PC-3 (cell line): ENCODE measurements around the gene TMEM164. TPM values are rescaled to one million over a fixed set of nuclear protein-coding genes. Genes with fewer than 3 reads are reported as not detected.

Experiments
- ATAC-seq: fragments of 200-7000 bp; cut with Tn5 transposase; 2 replicates; pipeline ENCODE4 v1.9.1; 2020; ENCODE audit warnings: mild to moderate bottlenecking, moderate library complexity
- BruUV-seq: library from RNA; stranded (reverse); fragments of 400-500 nt; replicated peaks from 2 replicates; lab custom pipeline; 2021; lab: Mats Ljungman, UMichigan
- CTCF ChIA-PET: fragments of 300-600 bp; sonication (Branson Sonifier 250); formaldehyde crosslinking; loops from one replicate; lab custom pipeline; 2022; ENCODE audit warnings: antibody characterized with exemption; lab: Charles Lee
- POLR2A ChIA-PET: fragments of 300-600 bp; sonication (Branson Sonifier 250); formaldehyde crosslinking; loops from one replicate; lab custom pipeline; 2022; ENCODE audit warnings: antibody characterized with exemption; ENCODE audit not compliant: unreplicated experiment; lab: Charles Lee
- DNase-seq: peaks from one replicate; pipeline ENCODE4 v3.0.0-alpha.2; 2015
- H2AFZ ChIP-seq: fragments of 300-600 bp; sonication (generic); 2 replicates; pipeline ENCODE4 v1.6.0; 2016; ENCODE audit warnings: antibody characterized with exemption, low read length
- H3F3A ChIP-seq: fragments of 300-600 bp; sonication (generic); one replicate; pipeline ENCODE4 v1.6.0; 2017; ENCODE audit warnings: antibody characterized with exemption, low read length, control low read depth, mild to moderate bottlenecking; ENCODE audit not compliant: unreplicated experiment
- H3K27ac ChIP-seq: fragments of 300-600 bp; sonication (generic); 2 replicates; pipeline ENCODE4 v1.5.1; 2016; ENCODE audit warnings: mild to moderate bottlenecking, low read length
- H3K27me3 ChIP-seq: fragments of 300-600 bp; sonication (generic); 2 replicates; pipeline ENCODE4 v1.6.1; 2016; ENCODE audit warnings: low read length, mixed read lengths
- H3K36me3 ChIP-seq: fragments of 300-600 bp; sonication (generic); 2 replicates; pipeline ENCODE4 v1.6.1; 2016; ENCODE audit warnings: low read depth, mixed run types, low read length, mixed read lengths
- H3K4me1 ChIP-seq: fragments of 300-600 bp; sonication (generic); 2 replicates; pipeline ENCODE4 v1.5.1; 2016; ENCODE audit warnings: low read length; ENCODE audit not compliant: insufficient read depth
- H3K4me2 ChIP-seq: fragments of 300-600 bp; sonication (generic); 2 replicates; pipeline ENCODE4 v1.6.0; 2016; ENCODE audit warnings: low read length
- H3K4me3 ChIP-seq: fragments of 300-600 bp; sonication (generic); 2 replicates; pipeline ENCODE4 v1.5.1; 2016; ENCODE audit warnings: mild to moderate bottlenecking, low read length, mixed read lengths
- H3K79me2 ChIP-seq: fragments of 300-600 bp; sonication (generic); 2 replicates; pipeline ENCODE4 v1.6.1; 2017; ENCODE audit warnings: low read length, mixed read lengths
- H3K9ac ChIP-seq: fragments of 300-600 bp; sonication (generic); 2 replicates; pipeline ENCODE4 v1.6.0; 2016; ENCODE audit warnings: mild to moderate bottlenecking, low read length
- H3K9me2 ChIP-seq: fragments of 300-600 bp; sonication (generic); replicated peaks from 2 replicates; pipeline ENCODE4 v1.6.1; 2016; ENCODE audit warnings: mixed run types, low read length, mixed read lengths
- H3K9me3 ChIP-seq: fragments of 300-600 bp; sonication (generic); 2 replicates; pipeline ENCODE4 v1.6.1; 2016; ENCODE audit warnings: low read length, mixed read lengths
- H4K20me1 ChIP-seq: fragments of 300-600 bp; sonication (generic); 2 replicates; pipeline ENCODE4 v1.6.1; 2016; ENCODE audit warnings: low read length, mixed read lengths
- EZH2 ChIP-seq: fragments of 300-600 bp; sonication (generic); IDR thresholded peaks from one replicate; pipeline ENCODE4 v1.6.1; 2017; ENCODE audit warnings: antibody characterized with exemption, mild to moderate bottlenecking, low read length; ENCODE audit not compliant: unreplicated experiment
- EZH2phosphoT487 ChIP-seq: fragments of 300-600 bp; sonication (generic); IDR thresholded peaks from 2 replicates; pipeline ENCODE4 v1.6.1; 2018; ENCODE audit warnings: mild to moderate bottlenecking, antibody characterized with exemption, low read length, borderline replicate concordance
- intact Hi-C: fragments of 100-400 bp; cut with micrococcal nuclease; formaldehyde crosslinking; loops from 2 replicates; pipeline ENCODE4 v1.9.0; 2023
- total RNA-seq: library from RNA; depleted of rRNA; stranded (reverse); fragments of >200 nt; gene quantifications from 2 replicates; pipeline ENCODE4 v1.2.3, GENCODE V29; 2014
- TF ChIP-seq, protein P1 (sequence below): fragments of 300-600 bp; sonication (generic); conservative IDR thresholded peaks from 2 replicates; pipeline ENCODE4 v1.5.1; 2017; ENCODE audit warnings: antibody characterized with exemption, low read depth, mild to moderate bottlenecking, low read length

Gene TMEM164
- total RNA-seq, 1 experiment from 2014 or later = 26.6 TPM

DNA sequence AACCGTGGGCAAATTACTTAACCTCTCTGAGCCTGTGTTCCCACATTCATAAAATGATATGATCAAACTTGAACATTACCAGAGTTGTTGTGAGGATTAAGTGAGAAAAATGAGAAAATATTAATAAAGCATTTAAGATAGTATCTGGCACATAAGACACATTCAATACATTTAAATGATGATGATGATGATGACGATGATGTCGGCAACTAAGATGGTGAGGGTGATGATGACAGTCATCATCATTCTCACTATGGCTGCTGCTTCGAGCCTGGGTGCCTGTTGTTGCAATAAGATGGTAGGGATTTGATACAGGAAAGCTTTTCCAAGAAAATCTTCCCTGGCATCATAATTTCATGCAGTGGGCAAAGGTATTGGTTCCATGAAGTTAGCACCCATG, 11.1 kb downstream of the TMEM164 start:
- Histone ChIP-seq H3K4me2 (no peak overlapping the region), H3F3A (no peaks in the 10 kb centered on the region), H4K20me1 (no peaks in the 10 kb centered on the region), H3K27me3 (no peaks in the 10 kb centered on the region), H3K36me3 (no peaks in the 10 kb centered on the region), H3K9ac (no peak overlapping the region), H3K27ac (no peak overlapping the region), H3K9me3 (no peaks in the 10 kb centered on the region), H3K4me1 (peaks cover 12% of the 10 kb centered on the region), H3K4me3 (no peak overlapping the region), H3K9me2 (no peaks in the 10 kb centered on the region), H2AFZ (no peak overlapping the region), H3K79me2 (peaks cover 4% of the 10 kb centered on the region; the same call in 1 of the 2 replicates)
- POLR2A ChIA-PET = no interaction called here
- DNase-seq = no peak
- TF ChIP-seq, protein P1, sequence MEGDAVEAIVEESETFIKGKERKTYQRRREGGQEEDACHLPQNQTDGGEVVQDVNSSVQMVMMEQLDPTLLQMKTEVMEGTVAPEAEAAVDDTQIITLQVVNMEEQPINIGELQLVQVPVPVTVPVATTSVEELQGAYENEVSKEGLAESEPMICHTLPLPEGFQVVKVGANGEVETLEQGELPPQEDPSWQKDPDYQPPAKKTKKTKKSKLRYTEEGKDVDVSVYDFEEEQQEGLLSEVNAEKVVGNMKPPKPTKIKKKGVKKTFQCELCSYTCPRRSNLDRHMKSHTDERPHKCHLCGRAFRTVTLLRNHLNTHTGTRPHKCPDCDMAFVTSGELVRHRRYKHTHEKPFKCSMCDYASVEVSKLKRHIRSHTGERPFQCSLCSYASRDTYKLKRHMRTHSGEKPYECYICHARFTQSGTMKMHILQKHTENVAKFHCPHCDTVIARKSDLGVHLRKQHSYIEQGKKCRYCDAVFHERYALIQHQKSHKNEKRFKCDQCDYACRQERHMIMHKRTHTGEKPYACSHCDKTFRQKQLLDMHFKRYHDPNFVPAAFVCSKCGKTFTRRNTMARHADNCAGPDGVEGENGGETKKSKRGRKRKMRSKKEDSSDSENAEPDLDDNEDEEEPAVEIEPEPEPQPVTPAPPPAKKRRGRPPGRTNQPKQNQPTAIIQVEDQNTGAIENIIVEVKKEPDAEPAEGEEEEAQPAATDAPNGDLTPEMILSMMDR = no peak
- TF ChIP-seq EZH2 = no peak
- TF ChIP-seq EZH2phosphoT487 = no peak
- intact Hi-C loops = no loop called here
- CTCF ChIA-PET = no interaction called here
- no peak for ATAC-seq
- no TSS peak for BruUV-seq

DNA sequence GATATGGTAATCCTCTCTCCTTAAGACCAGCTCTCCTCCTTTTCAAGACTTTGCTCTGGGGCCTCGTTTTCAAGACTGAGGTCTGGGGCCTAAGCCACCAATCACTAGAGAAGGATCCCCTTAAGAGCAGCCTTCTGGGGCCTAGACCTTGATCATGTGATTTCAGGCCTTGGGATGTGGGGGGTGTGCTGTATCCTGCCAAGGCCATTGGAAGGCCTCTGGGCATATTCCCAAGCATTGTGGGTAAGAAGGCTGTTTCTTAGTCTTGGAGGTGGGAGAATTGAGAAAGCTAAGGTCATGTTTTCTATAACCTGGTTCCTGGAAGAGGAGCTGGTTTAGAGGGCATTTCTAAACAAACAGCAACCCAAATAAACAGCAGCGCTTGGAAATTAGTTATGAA, 12.1 kb downstream of the TMEM164 start:
- Histone ChIP-seq H3K4me2 (no peak overlapping the region), H2AFZ (no peak overlapping the region), H3K27ac (no peak overlapping the region), H3K79me2 (no peaks in the 10 kb centered on the region), H3K9ac (no peak overlapping the region), H3K36me3 (no peaks in the 10 kb centered on the region), H3K9me2 (no peaks in the 10 kb centered on the region), H3K27me3 (no peaks in the 10 kb centered on the region), H3K4me3 (no peak overlapping the region), H3K4me1 (peaks cover 12% of the 10 kb centered on the region), H3K9me3 (no peaks in the 10 kb centered on the region), H4K20me1 (no peaks in the 10 kb centered on the region), H3F3A (no peaks in the 10 kb centered on the region)
- ChIA-PET POLR2A (no interaction called here), CTCF (no interaction called here)
- TF ChIP-seq, protein P1 = no peak
- TF ChIP-seq EZH2phosphoT487 (no peak), EZH2 (no peak)
- intact Hi-C loops = no loop called here
- no peak for ATAC-seq
- BruUV-seq = no TSS peak
- DNase-seq = no peak

DNA sequence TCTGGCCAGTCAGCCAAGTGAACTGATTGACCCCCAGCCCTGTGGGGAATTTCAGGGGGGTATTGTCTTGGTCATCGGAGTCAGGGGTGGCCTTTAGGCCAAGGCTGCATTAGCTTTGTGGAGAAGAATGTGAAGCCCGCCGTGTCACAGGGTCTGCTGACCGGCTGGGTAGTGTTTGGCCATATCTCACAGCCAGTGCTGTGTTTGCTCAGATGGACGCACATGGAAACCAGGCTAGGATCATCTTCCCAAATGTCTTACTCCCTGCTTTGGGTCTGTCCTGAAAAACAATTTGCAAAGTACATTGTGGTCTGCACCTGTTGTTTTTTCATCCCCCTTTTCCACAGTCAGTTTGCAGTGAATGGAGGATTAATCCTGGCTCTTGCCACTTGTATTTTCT, 13.0 kb downstream of the TMEM164 start:
- BruUV-seq = no TSS peak
- no peak overlapping the region for H3K9ac ChIP-seq
- no peak for DNase-seq
- no peaks in the 10 kb centered on the region for H3F3A ChIP-seq
- no peak overlapping the region for H3K4me2 ChIP-seq
- no peak overlapping the region for H3K27ac ChIP-seq
- no peaks in the 10 kb centered on the region for H3K9me3 ChIP-seq
- ChIA-PET POLR2A (no interaction called here), CTCF (no interaction called here)
- H3K27me3 ChIP-seq = no peaks in the 10 kb centered on the region
- no peaks in the 10 kb centered on the region for H3K9me2 ChIP-seq
- intact Hi-C loops = no loop called here
- H2AFZ ChIP-seq = no peak overlapping the region
- peaks cover 12% of the 10 kb centered on the region for H3K4me1 ChIP-seq
- no peaks in the 10 kb centered on the region for H3K79me2 ChIP-seq
- TF ChIP-seq EZH2 (no peak), EZH2phosphoT487 (no peak)
- H4K20me1 ChIP-seq = no peaks in the 10 kb centered on the region
- H3K36me3 ChIP-seq = no peaks in the 10 kb centered on the region
- no peak for ATAC-seq
- no peak overlapping the region for H3K4me3 ChIP-seq
